ENCODE results near the gene VAMP3. TPM values are rescaled to one million over a fixed set of nuclear protein-coding genes. Genes with fewer than 3 reads are reported as not detected.

Gene VAMP3
- 114 TPM for total RNA-seq
- long read RNA-seq, transcript VAMP3-201 (5 exons, 2,205 nt), result major isoform, 308 of 357 reads
- long read RNA-seq, partial matches to known transcripts, result 40 of 357 reads
- long read RNA-seq, other reads (novel, unspliced or antisense), result 9 of 357 reads

- peak; percentile 99 for DNase-seq (ENCODE audit: low spot score)
These were observed at the start of gene VAMP3 for GRCh38 chr1:7770997-7771822. Gene VAMP3 (plus strand): TSS chr1:7771296. CDS start chr1:7771384, 88 bp downstream.

- DNase-seq (ENCODE audit: low spot score), result no peak
These were observed 49.0 kb upstream of the VAMP3 start for GRCh38 chr1:7721940-7722669.

- DNase-seq (ENCODE audit: low spot score), result no peak
These were observed 48.5 kb upstream of the VAMP3 start for GRCh38 chr1:7722670-7723012.

GRCh38 chr1:7726623-7727022, 44.5 kb upstream of the VAMP3 start:
- DNase-seq (ENCODE audit: low spot score), result no peak

GRCh38 chr1:7727809-7728471, 43.2 kb upstream of the VAMP3 start:
- no peak for DNase-seq (ENCODE audit: low spot score)

- no peak for DNase-seq (ENCODE audit: low spot score)
These were observed 41.3 kb upstream of the VAMP3 start for GRCh38 chr1:7729761-7730160.

- no peak for DNase-seq (ENCODE audit: low spot score)
These were observed 38.8 kb upstream of the VAMP3 start for GRCh38 chr1:7732331-7732730.

GRCh38 chr1:7733276-7733675, 37.8 kb upstream of the VAMP3 start:
- no peak for DNase-seq (ENCODE audit: low spot score)

- no peak for DNase-seq (ENCODE audit: low spot score)
These were observed 33.1 kb upstream of the VAMP3 start for GRCh38 chr1:7738044-7738443.

- DNase-seq (ENCODE audit: low spot score), result no peak
These were observed 27.8 kb upstream of the VAMP3 start for GRCh38 chr1:7743346-7743745.

GRCh38 chr1:7744882-7745281, 26.2 kb upstream of the VAMP3 start:
- DNase-seq (ENCODE audit: low spot score), result no peak

- DNase-seq (ENCODE audit: low spot score), result no peak
These were observed 25.3 kb upstream of the VAMP3 start for GRCh38 chr1:7745783-7746182.

- DNase-seq (ENCODE audit: low spot score), result no peak
These were observed 23.5 kb upstream of the VAMP3 start for GRCh38 chr1:7747605-7748004.

- no peak for DNase-seq (ENCODE audit: low spot score)
These were observed 22.0 kb upstream of the VAMP3 start for GRCh38 chr1:7749126-7749525.

- no peak for DNase-seq (ENCODE audit: low spot score)
These were observed 19.9 kb upstream of the VAMP3 start for GRCh38 chr1:7751174-7751573.

- no peak for DNase-seq (ENCODE audit: low spot score)
These were observed 18.3 kb upstream of the VAMP3 start for GRCh38 chr1:7752512-7753417.

- DNase-seq (ENCODE audit: low spot score), result no peak
These were observed 17.5 kb upstream of the VAMP3 start for GRCh38 chr1:7753641-7754040.

GRCh38 chr1:7754234-7754633, 16.9 kb upstream of the VAMP3 start:
- DNase-seq (ENCODE audit: low spot score), result no peak

- DNase-seq (ENCODE audit: low spot score), result no peak
These were observed 15.6 kb upstream of the VAMP3 start for GRCh38 chr1:7755448-7755847.

GRCh38 chr1:7760245-7760644, 10.9 kb upstream of the VAMP3 start:
- DNase-seq (ENCODE audit: low spot score), result no peak

GRCh38 chr1:7761103-7761502, 10.0 kb upstream of the VAMP3 start:
- DNase-seq (ENCODE audit: low spot score), result no peak

Data from mesenteric fat pad (tissue), 1 donor.